ENCODE data around the gene CHD5.

CHD5 gene

DNA sequence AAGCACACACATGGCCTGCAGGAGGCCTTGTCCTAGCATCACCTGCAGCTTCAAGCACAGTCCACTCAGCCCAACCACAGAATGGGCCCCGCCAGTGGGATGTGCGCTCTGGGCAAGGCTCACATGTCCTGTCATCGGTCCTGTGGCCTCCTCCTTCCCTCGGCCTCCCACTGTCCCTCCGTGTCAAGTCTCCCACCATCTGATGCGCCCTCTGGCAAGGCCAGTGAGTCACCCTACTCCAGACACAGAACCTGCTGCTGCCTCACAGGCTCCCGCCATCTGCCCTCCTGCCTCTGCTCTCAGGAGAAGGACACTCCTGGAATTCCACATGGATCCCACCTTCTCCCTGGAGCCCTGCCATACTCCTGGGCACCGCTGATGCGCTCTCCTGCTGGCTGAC lies 120.3 kb downstream of the CHD5 start:
- peak; percentile 42 for DNase-seq (ENCODE audit: low read depth)

DNA sequence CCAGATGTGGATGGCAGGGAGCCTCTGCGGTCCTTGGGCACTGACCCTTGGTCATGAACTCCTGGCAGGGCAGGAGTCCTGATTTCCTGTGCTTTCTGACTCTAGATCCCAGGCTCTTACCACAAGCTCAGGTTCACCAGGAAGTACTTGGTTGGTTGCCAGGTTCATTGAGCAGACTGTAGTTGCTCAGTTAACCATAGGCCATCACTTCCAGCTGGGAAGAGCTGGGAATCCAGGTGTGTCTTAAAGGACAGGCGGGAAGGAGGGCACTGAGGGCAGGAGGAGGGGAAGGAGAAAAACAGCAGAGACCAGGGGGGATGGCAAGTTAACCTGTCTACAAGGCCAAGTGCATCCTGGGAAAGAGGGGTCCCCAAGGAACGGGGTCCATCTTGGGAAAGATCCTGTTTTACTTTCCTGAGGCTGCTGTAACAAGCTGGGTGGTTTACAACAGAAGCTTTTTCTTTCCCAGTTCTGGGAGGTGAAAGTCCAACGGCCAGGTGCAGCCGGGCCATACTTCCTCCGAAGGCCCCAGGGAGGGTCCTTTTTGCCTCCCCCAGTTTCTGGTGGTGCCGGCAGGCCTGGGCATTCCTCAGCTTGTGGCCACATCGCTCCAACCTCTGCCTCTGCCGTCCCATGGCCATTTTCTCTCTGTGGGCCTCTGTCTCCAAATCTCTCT lies 122.8 kb downstream of the CHD5 start:
- no peak for DNase-seq (ENCODE audit: low read depth)

DNA sequence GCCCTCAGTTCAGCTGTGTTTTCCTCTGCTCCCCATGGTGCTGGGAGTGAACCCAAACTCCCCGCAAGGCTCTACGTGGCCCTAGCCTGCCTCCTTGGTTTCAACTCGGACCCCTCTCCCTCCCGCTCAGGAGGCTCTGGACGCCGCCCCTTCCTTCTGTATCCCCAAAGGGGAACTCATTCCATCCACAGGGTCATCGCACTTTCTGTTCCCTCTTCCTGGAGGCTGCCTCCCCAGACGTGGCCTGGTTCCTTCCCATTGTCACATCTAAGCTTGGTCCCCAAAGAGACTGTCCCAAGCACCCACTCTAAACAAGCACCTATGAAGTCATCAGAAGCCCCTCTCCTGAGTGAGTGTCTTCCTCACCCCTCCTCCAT lies 123.6 kb downstream of the CHD5 start:
- DNase-seq (ENCODE audit: low read depth): no peak

DNA sequence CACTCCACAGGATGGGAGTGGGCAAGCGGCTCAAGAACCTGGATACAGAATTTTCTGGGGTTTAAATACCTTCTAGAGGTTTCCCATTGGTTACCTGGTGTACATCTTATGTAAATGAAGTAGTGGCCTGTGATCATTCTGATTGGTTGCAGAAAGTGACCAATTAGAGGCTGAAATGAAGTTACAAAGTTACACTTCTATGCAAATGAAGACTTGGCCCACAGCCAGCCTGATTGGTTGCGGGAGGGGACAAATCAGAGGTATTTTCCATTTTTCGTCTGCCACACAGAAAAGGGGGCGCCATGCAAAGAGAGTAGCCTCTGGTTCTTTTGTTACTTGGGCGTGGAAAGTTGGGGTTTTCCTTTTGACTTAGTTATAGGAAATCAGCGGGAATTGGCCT lies 125.5 kb downstream of the CHD5 start:
- DNase-seq (ENCODE audit: low read depth): no peak

DNA sequence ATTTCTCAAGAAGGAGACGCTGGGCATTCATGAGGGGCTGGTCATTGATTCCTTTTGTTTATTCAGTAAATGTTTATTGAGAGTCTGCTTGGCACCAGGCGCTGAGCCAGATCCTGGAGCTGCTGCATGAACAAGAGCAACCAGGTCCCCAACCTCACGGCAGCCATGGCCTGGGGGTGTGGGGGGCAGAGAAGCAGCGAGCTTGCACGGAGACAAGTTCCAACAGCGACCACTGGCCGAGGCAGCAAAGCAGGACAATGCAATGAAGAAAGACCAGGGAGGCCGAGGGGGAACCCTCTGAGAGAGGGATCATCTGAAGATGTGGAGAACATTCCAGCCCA lies 126.9 kb downstream of the CHD5 start:
- no peak for DNase-seq (ENCODE audit: low read depth)

DNA sequence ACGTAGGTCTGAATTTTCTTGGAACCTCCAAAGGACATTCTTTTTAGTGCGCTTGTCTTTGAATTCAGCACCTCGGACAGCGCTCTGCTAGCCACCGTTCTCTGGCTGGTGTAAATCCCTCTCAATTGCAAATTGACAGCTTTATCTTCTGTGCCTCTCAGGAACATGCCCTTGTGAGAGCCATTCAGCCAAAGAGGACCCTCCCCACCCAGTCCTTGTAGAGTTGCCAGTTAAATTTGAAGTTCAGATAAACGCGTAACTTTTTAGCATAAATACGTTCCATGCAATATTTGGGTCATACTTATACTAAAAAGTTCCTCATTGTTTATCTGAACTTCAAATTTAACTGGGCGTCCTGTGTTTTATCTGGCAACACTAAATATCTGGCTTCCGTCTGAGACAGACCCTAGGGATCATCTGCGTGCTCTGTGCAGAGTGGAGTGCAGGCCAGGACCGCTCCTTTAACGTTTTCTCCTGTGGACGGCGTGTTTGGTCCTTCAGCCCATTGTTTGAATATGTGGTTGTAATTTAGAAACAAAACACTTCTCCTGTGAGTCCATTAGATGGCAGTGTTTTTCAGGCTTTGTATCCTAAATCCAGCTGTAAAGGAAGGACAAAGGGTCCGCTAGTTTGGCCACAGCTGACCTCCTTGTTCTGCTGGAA lies 127.4 kb downstream of the CHD5 start:
- DNase-seq (ENCODE audit: low read depth): peak; percentile 74
